Epithelial cell of prostate (primary cell): ENCODE data around the gene DCAF10.
"Not testable (repeated sequence)": the region's sequence is repeated elsewhere in the genome, so short reads cannot be mapped to it uniquely, and the experiment has no call there.

Experiments used
- DNase-seq: peaks from one replicate; pipeline ENCODE4 v3.0.0-alpha.2; 2011; ENCODE audit warnings: low read depth, low spot score
- H3K27ac ChIP-seq: fragments of 450-650 bp; 2 replicates; pipeline ENCODE4 v1.5.1; 2017; ENCODE audit warnings: mild to moderate bottlenecking

DCAF10 gene

DNA sequence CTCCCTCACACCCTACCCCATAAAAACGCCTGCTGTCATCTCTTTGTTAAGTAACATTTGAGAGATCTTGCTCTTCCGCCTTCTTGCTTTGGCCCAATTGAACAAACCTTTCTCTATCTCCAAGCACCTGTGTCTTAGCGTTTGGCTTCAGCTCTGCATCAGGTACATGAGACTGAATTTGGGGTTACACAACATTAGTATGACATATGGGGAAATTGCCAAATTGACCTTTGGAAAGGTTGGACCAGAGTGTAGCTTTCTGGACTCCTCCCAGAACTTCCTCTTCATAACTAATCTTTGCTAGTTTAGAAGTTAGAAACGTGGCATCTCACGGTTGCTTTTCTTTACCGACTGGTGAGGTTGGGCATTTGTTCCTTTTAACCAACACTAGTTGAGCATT, 12.3 kb upstream of the DCAF10 start:
- no peak for DNase-seq
- no peak overlapping the region for H3K27ac ChIP-seq

DNA sequence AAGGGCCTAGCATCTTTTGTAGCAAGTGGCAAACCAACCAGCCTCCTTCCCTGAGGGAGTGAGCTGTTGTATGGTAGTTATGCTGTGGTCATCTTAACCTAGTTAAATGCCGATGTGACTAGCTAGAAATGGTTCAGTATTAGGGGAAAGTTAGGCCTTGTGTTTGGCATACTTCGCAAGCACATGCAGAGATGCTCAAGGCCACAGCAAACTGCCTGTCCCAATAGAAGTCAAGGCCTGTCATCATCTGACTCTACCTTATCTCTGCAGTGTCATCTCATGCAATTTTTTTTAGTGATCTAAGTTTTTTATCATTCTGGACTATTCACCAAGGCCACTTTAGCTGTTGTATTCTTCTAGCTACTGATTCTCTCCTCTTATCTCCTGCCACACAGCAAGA, 10.5 kb upstream of the DCAF10 start:
- H3K27ac ChIP-seq, result no peak overlapping the region
- DNase-seq, result no peak

DNA sequence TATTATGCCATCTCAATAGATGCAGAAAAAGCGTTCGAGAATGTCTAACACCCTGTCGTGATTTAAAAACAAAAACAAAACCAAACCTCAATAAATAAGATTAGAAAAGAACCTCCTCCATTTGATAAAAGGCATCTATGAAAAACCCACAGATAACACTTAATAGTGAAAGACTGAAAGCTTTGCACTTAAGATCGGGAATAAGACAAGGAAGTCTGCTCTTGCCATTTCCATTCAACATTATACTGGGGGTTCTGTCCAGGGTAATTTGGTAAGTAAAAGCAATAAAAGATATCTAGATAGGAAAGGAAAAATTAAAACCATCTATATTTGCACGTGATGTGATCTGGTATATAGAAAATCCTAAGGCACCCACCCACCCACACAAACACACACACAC, 8.5 kb upstream of the DCAF10 start:
- H3K27ac ChIP-seq, result no peak overlapping the region
- no peak for DNase-seq

DNA sequence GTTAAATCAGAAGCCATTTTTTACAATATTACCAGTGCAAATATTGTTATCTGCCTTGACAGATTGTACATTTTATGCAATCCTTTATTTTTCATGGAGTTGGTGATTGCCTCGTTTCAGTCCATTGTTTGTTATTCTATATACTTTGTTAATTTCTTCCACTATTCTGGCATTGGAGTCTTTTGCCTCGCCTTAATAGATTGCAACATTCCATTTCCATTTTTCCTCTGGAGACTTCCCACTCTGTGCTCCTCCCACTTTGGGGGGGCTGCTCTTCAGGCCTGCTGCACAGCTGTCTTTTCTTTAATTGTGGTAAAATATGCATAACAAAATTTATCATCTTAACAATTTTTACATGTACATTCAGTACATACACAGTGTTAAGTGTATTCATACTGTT, 4.4 kb upstream of the DCAF10 start:
- no peak for DNase-seq
- no peak overlapping the region for H3K27ac ChIP-seq

DNA sequence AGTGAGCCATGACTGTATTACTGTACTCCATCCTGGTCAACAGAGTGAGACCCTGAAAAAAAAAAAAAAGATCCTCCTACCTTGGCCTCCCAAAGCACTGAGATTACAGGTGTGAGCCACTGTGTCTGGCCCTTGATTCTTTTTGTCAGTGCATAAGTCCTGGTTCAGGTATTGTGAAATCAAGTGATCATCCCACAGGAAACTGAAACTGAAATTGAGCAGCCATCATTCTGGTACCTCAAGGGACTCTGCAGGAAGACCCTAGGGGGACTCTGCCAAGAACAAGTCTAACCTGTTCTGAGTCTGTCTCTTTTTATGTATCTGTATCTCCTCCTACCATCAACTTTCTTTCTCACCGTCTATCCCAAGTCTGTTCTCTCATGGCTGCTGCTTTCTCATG, 1.9 kb upstream of the DCAF10 start:
- H3K27ac ChIP-seq, result no peak overlapping the region
- no peak for DNase-seq

DNA sequence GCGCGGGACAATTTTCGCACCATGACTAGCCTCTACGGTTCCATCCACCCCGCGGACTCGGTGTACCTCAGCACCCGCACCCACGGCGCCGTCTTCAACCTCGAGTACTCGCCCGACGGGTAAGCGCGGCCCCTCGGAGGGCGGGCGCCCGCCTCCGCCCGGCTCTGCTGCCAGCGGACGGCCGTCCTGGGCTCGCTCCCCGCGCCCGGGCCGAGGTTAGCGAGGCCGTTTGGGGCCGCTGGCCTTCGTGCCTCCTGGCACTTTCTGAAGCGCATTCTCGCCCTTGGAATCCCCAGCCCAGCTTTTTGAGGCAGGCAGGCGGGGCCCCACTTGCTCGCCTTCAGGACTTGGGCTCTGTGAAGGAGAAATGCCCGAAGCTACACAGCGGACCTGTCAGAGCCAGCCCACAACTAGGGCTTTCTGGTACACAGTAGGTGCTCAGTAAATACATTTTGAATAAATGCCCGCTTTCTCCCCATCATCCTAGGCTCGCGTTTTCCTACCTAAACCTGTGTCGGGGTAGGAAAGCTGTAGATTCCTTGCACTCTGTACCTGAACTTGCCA, 772 bp downstream of the DCAF10 start:
- H3K27ac ChIP-seq, result peak overlapping the region; percentile 73
- no peak for DNase-seq

DNA sequence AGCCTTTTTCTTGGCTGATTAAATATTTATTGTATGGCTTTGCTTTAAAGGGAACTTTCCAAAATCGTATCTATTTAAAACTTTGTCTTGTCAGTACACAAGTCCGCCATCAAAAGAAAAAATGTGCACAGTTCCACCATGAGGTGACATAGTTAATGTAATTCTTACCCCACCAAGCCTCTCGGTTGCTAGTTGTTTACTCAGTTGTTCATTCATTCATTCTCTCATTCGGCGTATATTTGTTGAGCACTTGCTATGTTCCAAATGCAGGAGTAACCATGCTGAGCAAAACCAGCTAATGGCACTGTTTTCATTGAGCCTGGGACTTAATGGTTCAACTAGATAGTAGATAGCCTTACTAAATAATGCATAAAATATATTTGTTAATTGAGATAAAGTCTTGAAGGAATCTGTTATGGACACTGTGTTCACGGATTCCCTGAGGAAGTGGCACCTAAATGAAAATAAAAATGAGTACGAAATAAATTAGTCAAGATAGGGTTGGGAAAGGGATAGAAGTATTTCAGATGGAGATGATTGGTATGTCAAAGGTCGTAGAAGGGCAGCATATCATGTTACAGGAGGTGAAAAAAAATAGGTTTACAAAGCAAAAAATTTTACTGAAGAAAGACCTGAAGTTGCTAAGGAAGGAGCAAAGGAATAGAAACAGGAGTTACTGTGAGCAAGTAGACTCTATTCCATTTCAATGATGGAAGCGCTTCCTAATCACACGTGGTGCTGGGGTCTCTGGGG, 1.5 kb downstream of the DCAF10 start:
- H3K27ac ChIP-seq, result no peak overlapping the region
- DNase-seq, result no peak

DNA sequence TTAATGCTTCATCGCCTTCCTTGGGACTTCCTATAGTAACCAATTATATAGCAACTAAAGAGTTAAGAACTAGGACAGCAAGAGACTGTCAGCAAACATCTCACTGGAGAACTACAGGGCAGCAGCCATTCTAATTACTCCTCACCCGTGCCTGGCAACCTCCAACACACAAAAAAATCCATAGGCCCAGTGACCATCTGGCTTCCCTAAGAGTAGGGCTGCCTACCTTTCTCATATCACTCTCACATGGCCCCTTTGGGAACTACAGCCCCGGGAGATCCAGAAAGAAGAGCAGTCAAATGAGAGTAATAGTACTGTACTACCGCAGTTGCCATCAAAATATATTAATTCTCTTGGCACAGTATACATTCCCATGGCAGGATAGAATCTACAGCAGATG, 5.7 kb downstream of the DCAF10 start:
- no peak for DNase-seq
- H3K27ac ChIP-seq, result no peak overlapping the region

DNA sequence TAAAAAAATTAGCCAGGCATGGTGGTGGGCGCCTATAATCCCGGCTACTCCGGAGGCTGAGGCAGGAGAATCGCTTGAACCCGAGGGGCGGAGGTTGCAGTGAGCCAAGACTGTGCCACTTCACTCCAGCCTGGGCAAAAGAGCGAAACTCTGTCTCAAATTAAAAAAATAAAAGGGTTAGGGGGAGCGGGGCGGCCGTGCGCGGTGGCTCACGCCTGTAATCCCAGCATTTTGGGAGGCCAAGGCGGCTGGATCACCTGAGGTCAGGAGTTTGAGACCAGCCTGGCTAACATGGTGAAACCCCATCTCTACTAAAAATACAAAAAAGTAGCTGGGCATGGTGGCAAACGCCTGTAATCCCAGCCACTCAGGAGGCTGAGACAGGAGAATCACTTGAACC, 9.1 kb downstream of the DCAF10 start:
- DNase-seq, result not testable (repeated sequence)

DNA sequence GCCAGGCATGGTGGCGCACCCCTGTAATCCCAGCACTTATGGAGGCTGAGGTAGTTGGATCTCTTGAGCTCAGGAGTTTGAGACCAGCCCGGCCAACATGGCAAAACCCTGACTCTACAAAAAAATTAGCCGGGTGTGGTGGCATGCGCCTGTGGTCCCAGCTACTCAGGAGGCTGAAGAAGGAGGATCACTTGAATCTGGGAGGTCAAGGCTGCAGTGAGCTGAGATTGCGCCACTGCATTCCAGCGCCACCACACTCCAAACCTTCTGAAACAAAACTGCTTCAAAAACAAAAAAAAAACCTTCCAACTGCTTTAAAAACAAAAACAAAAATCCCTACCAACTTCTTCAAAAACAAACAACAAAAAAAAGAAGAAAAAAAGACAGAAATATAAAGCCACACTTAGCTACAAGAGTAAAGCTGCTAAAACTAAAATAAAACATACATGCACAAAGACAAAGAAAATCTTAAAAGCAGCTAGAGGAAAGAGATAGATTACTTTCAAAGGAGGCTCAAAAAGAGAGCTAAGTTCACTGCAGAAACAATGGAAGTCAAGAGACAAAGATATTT, 11.4 kb downstream of the DCAF10 start:
- no peak for DNase-seq
- no peak overlapping the region for H3K27ac ChIP-seq

More for the DNA sequence above, 9.1 kb downstream of the DCAF10 start:
- H3K27ac ChIP-seq, result not testable (repeated sequence)

DNA sequence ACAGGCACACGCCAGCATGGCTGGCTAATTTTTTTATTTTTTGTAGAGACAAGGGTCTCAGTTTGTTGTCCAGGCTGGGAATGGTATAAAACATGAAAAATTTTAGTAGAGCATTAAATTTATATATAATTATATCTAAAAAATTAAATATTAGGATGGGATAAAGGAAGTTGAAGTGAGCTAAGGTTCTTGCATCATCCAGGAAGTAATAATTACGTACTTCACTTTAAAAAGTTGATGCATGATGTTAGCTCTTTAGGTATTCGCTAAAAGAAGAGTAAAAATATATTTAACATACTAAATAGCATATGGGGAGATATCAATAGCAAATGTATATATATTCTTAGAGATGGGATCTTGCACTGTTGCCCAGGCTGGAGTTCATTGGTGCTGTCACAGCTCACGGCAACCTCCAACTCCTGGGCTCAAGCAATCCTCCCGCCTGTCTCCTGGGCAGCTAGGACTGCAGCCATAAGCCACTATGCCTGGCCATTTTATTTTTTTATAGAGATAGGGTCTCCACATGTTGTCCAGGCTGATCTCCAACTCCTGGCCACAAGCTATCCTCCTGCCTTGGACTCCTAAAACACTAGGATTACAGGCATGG, 12.3 kb downstream of the DCAF10 start:
- no peak for DNase-seq
- H3K27ac ChIP-seq, result no peak overlapping the region

DNA sequence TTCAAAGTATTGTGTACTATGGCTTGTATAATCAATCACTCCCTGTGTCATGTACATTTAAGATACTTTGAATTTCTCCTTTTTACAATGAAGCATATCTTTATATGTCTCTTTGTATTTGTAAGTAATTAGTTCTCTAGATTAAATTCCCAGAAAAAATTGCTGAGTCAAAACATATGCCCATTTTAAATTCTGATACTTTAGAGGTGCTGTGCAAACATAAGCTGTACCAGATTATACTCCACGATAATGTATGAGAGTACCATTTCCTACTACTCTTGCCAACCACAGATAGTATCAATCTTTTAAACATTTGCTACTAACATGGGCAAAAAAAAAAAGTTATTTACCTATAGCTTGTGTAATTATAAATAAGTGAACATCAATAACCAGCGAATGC, 18.3 kb downstream of the DCAF10 start:
- no peak overlapping the region for H3K27ac ChIP-seq
- DNase-seq, result no peak

DNA sequence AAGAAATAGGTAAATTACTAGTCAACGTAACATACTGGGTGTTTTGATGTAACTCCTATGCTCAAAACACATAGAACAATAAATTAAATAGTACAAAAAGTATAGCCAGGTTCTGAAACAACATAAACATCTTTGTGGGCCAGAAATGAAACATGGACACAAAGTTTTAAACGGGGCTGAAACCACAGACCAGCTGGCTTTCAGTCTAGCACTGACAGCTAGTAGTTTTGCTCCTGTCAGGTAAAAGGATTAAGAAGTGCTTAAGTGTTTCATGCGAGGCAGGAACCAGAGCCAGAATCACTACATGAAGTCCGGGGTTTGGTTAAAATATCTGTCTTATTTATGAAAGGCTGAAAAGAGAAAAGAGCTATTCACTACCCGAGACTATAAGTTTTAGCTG, 19.5 kb downstream of the DCAF10 start:
- DNase-seq, result no peak
- no peak overlapping the region for H3K27ac ChIP-seq

DNA sequence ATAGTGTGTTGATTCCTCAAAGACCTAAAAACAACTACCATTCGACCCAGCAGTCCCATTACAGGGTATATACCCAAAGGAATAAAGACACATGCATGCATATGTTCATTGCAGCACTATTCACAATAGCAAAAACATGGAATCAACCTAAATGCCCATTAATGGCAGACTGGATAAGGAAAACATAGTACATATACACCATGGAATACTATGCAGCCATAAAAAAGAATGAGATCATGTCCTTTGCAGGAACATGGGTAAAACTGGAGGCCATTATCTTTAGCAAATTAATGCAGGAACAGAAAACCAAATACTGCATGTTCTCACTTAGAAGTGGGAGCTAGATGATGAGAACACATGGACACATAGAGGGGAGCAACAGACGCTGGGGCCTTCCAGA, 24.6 kb downstream of the DCAF10 start:
- DNase-seq, H3K27ac ChIP-seq: not testable (repeated sequence)

DNA sequence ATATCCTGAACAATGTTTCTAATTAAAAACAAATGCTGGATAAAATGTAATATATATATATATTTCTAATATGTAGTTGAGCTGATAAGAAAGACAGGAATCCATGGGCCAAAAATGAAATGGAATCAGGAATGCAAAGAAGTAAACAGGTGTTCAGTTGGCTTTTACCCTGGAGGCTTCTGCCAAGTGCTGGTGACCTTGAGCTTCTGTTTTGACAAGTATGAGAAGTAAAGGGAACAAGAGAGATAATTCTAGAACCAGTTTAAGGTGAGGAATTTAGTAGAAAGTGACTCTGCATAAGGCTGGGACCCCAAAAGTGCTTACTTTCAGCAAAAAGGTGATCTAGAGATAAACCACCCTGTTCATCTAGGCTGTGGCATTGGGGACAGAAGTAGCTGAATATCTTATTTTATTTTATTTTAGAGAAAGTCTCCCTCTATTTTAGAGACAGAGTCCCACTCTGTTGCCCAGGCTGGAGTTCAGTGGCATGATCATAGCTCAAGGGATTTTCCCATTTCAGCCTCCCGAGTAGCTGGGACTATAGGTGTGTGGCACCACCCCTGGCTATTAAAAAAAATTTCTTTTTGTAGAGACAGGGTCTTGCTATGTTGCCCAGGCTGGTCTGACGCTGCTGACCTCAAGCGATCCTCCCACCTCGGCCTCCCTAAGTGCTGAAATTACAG, 27.0 kb downstream of the DCAF10 start:
- no peak overlapping the region for H3K27ac ChIP-seq
- DNase-seq, result no peak

DNA sequence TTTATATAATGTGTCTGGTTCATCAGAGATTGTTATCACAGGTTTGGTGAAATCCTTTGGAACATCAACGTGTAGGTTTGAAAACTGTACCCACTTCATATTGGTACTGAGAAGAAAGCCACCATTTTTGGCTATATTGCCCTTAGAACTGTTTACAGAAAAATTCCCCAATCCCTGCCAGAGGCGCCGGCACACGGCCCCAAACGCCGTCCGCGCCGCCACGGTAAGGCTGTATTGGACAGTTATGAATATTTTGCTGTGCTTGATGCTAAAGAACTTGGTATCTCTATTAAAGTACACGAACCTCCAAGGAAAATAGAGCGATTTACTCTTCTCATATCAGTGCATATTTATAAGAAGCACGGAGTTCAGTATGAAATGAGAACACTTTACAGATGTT, 35.2 kb downstream of the DCAF10 start:
- H3K27ac ChIP-seq, result no peak overlapping the region
- DNase-seq, result no peak

DNA sequence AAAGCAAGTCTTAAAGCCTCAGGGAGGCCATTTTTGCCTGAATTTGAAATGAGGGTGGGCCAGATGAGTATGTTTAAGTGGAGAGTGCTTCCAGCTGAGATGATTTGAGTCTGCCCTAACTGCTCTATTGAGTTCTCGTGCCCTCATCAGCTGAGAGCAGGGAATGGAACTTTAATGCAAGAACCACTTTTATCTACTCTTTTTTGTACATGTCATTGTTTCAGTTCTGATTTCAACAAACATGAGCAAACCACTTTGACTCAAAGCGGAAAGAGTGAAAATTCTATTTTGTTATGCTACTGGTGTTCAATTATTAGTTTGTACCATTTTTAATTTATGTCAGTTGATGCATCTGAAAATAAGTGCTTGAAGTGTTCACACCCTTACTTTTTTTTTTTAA, 35.8 kb downstream of the DCAF10 start:
- no peak for DNase-seq
- H3K27ac ChIP-seq, result no peak overlapping the region

DNA sequence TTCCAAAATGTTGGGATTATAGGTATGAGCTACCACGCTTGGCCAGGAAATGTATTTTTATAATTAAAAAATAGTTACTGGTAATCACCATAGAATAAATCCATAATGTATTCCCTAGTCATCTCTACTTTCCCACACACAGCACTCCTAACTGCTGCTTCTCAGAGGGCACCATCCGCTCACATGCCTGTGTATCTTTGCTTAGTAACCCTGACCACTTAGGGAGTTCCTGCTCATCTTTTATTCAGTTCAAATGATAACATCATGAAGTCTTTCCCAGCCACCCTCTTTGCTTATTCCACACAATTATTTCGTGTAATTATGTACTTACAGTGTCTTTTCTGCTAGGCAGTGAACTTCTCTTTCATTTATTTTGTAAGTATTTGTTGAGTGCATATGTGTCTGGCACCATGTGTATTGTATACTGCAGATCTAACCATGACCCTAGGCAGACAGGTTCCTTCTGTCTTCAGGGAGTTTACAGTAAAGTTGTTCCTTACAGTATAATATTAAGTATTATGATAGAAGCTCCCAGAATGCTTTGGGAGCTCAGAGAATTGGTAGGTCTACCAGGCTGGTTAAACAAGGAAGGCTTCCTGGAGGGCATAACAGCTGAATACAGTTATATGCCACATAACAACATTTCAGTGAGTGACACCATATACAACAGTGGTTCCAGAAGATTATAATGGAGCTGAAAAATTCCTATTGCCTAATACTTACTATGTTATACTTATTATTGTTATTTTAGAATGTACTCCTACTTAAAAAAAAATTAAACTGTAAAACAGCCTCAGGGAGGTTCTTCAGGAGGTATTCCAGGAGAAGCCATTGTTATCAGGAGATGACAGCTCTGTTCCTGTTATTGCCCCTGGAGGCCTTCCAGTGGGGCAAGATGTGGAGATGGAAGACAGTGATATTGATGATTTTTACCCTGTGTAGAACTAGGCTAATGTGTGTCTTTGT, 39.2 kb downstream of the DCAF10 start:
- H3K27ac ChIP-seq, result peak overlapping the region; percentile 48
- no peak for DNase-seq

DNA sequence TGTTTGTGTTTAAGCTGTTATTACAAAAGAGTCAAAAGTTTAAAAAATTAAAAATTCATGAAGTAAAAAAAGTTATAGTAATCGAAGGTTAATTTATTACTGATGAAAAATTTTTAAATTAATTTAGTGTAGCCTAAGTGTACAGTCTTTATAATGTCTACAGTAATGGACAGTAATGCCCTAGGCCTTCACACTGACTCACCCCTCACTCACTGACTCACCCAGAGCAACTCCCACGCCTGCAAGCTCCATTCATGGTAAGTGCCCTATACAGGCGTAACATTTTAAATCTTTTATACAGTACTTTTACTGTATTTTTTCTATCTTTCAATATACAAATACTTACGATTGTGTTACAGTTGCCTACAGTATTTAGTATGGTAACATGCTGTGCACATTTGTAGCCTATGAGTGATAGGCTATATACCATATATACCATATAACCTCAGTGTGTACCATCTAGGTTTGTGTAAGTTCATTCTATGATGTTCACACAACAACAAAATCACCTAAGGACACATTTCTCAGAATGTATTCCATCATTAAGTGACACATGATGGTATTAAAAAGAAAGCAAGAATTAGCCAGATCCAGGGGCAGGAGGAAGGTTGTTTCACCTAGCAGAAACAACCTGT, 40.1 kb downstream of the DCAF10 start:
- H3K27ac ChIP-seq, result peak overlapping the region; percentile 48
- peak; percentile 36 for DNase-seq
